ENCODE data around the gene RPA3.

RPA3 gene

DNA sequence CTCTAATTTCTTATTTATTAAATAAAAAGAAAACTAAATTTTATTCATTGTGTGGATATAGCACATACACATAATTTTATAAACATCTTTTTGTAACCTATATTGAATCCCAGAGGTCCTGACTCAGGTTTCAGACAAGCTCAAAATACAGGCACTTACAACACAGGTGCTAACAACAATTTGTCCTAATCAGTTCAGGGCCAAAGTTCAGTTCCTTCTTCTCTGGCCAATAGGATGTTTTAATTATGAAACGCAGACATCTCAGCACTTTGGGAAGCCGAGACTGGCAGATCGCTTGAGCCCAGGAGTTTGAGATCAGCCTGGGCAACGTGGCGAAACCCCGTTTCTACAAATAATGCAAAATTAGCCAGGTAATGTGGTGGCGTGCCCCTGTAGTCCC is 15.0 kb downstream of the RPA3 start:
- in situ Hi-C loops (cut with HindIII; ENCODE audit: low pct_ligation_motif_present, low sequenced_read_pairs): no loop called here
- no peak for DNase-seq
- TF ChIP-seq, protein P1, sequence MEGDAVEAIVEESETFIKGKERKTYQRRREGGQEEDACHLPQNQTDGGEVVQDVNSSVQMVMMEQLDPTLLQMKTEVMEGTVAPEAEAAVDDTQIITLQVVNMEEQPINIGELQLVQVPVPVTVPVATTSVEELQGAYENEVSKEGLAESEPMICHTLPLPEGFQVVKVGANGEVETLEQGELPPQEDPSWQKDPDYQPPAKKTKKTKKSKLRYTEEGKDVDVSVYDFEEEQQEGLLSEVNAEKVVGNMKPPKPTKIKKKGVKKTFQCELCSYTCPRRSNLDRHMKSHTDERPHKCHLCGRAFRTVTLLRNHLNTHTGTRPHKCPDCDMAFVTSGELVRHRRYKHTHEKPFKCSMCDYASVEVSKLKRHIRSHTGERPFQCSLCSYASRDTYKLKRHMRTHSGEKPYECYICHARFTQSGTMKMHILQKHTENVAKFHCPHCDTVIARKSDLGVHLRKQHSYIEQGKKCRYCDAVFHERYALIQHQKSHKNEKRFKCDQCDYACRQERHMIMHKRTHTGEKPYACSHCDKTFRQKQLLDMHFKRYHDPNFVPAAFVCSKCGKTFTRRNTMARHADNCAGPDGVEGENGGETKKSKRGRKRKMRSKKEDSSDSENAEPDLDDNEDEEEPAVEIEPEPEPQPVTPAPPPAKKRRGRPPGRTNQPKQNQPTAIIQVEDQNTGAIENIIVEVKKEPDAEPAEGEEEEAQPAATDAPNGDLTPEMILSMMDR (IDR thresholded peaks at IDR 0.05; ENCODE audit: low read depth, low read length, missing control alignments): no peak

DNA sequence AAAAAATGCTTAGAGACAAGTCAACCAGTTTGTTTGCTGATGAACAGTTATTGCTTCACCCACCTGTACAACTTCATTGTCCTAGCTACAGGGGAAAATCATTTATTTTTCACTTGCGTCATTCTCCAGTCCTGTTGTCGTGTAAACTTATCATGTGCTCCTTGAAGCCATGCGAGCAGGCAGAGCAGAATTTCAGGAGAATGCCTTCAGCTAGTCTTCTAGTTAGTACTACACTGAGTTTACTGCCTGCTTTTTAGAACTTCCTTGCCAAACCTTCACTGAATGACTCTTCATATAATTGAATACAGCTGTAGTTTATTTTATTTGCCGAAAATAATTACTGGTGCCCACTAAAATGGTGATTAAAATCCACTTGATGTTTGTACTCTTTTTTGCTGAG is 15.6 kb downstream of the RPA3 start:
- Histone ChIP-seq H3K36me3 (replicated peaks) (no peaks in the 10 kb centered on the region), H3K27me3 (replicated peaks) (no peaks in the 10 kb centered on the region), H3K27ac (no peak overlapping the region), H3K4me3 (ENCODE audit: low read depth, low read length) (no peak overlapping the region)
- TF ChIP-seq, protein P1 (IDR thresholded peaks at IDR 0.05; ENCODE audit: low read depth, low read length, missing control alignments): no peak
- no peak for DNase-seq
- in situ Hi-C loops (cut with HindIII; ENCODE audit: low pct_ligation_motif_present, low sequenced_read_pairs): no loop called here

More for the DNA sequence above, 15.0 kb downstream of the RPA3 start:
- no peaks in the 10 kb centered on the region for H3K27me3 ChIP-seq (replicated peaks)
- H3K36me3 ChIP-seq (replicated peaks): no peaks in the 10 kb centered on the region
- no peak overlapping the region for H3K4me3 ChIP-seq (ENCODE audit: low read depth, low read length)
- H3K27ac ChIP-seq: no peak overlapping the region

DNA sequence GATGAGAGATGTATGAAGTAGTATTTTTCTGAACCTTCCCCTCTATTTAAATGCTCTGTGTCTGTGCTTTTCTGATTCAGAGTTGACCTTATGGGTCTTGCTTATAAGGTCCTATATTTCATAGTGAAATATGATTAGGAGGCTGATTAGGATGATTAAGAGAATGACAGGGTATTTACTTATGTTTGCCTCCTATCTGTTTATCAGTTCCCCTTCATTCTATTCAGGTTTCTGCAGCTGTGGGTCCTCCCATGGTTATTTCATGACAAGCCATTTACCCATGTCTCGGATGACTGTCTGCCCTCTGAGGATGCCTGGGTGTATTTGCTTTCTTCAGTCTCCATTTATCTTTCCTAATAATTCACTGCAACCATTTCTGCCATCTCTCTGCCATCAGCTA is 16.9 kb downstream of the RPA3 start:
- no peak overlapping the region for H3K4me3 ChIP-seq (ENCODE audit: low read depth, low read length)
- no peaks in the 10 kb centered on the region for H3K36me3 ChIP-seq (replicated peaks)
- TF ChIP-seq, protein P1 (IDR thresholded peaks at IDR 0.05; ENCODE audit: low read depth, low read length, missing control alignments): no peak
- in situ Hi-C loops (cut with HindIII; ENCODE audit: low pct_ligation_motif_present, low sequenced_read_pairs): no loop called here
- H3K27me3 ChIP-seq (replicated peaks): no peaks in the 10 kb centered on the region
- H3K27ac ChIP-seq: no peak overlapping the region
- DNase-seq: no peak

DNA sequence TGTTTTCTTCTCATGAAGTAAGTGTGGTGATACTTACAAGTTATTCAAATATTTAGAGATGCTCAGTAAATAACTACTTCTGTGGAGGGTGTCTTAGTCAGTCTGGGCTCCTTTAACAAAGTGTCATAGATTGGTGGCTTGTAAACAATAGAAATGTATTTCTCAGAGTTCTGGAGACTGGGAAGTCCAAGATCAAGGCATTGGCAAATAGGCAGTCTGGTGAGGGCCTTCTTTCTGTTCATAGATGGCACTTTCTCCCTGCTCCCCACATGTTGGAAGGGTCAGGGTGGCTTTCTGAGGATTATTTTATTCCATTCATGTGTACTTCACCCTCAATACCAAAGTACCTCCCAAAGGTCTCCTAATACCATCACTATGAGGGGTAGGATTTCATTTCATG is 18.4 kb downstream of the RPA3 start:
- TF ChIP-seq, protein P1 (IDR thresholded peaks at IDR 0.05; ENCODE audit: low read depth, low read length, missing control alignments): no peak
- DNase-seq: no peak
- in situ Hi-C loops (cut with HindIII; ENCODE audit: low pct_ligation_motif_present, low sequenced_read_pairs): no loop called here
- no peaks in the 10 kb centered on the region for H3K36me3 ChIP-seq (replicated peaks)
- H3K4me3 ChIP-seq (ENCODE audit: low read depth, low read length): no peak overlapping the region
- no peak overlapping the region for H3K27ac ChIP-seq
- no peaks in the 10 kb centered on the region for H3K27me3 ChIP-seq (replicated peaks)

DNA sequence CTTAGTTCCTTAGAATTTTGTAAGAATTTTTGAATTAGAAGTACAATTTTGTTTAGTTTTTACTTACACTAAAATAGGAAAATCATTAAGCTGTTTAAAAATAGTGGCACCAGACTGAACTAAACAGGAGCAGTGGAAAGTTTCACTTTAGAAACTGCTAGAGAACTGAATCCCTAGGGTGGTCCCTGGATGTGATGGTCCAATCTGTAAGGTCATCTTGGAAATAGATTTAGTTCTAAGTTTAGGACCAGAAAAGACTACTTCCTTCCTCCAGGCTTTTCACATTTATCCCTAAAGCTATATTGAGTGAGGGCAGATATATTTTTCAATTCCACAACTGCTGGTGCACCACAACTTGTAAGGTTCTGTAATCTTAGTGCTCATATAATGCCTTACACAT is 19.0 kb downstream of the RPA3 start:
- TF ChIP-seq, protein P1 (IDR thresholded peaks at IDR 0.05; ENCODE audit: low read depth, low read length, missing control alignments): no peak
- Histone ChIP-seq H3K4me3 (ENCODE audit: low read depth, low read length) (no peak overlapping the region), H3K27me3 (replicated peaks) (no peaks in the 10 kb centered on the region), H3K27ac (no peak overlapping the region), H3K36me3 (replicated peaks) (no peaks in the 10 kb centered on the region)
- in situ Hi-C loops (cut with HindIII; ENCODE audit: low pct_ligation_motif_present, low sequenced_read_pairs): no loop called here
- DNase-seq: no peak

GRCh38 chr7:7698930-7699329 is 19.5 kb downstream of the RPA3 start:
- DNase-seq: no peak
- TF ChIP-seq, protein P1 (IDR thresholded peaks at IDR 0.05; ENCODE audit: low read depth, low read length, missing control alignments): no peak
- in situ Hi-C loops (cut with HindIII; ENCODE audit: low pct_ligation_motif_present, low sequenced_read_pairs): no loop called here
- Histone ChIP-seq H3K27ac (no peak overlapping the region), H3K36me3 (replicated peaks) (no peaks in the 10 kb centered on the region), H3K4me3 (ENCODE audit: low read depth, low read length) (no peak overlapping the region), H3K27me3 (replicated peaks) (no peaks in the 10 kb centered on the region)
